Stomach (tissue), 4 donors: ENCODE results near the gene TMEM139.

Experiments used
- CTCF ChIP-seq, 7 experiments: fragments of 450-650 bp in 4 of 7; fragments of 200-600 bp in 3 of 7; sonication (generic) in 3 of 7; IDR thresholded peaks; one replicate each; pipeline ENCODE4 v1.5.1; 2016 to 2019; ENCODE audit warnings: antibody characterized with exemption in 7 of 7, control low read depth in 2 of 7, mild to moderate bottlenecking in 1 of 7
- POLR2A ChIP-seq, 4 donors: fragments of 450-650 bp; IDR thresholded peaks; one replicate each; pipeline ENCODE4 v1.6.1; 2016; ENCODE audit warnings: antibody characterized with exemption in 4 of 4, control low read depth in 2 of 4, mild to moderate bottlenecking in 1 of 4, moderate library complexity in 1 of 4
- POLR2AphosphoS5 ChIP-seq, 3 donors: sonication (generic); formaldehyde crosslinking; IDR thresholded peaks; one replicate each; pipeline ENCODE4 v1.6.1; 2016; ENCODE audit warnings: antibody characterized with exemption in 3 of 3

GRCh38 chr7:143315776-143316175, 31.0 kb downstream of the TMEM139 start, which contains the start of gene CLCN1:
- TF ChIP-seq CTCF (IDR thresholded peaks at IDR 0.05): no peak
- no peak for TF ChIP-seq POLR2A (IDR thresholded peaks at IDR 0.05)
- TF ChIP-seq POLR2AphosphoS5 (IDR thresholded peaks at IDR 0.05): no peak
